Measurements from ENCODE around the gene SLC12A4. TPM values are rescaled to one million over a fixed set of nuclear protein-coding genes. Genes with fewer than 3 reads are reported as not detected.

SLC12A4 gene
- total RNA-seq, 2 experiments from 2014 or later: 27.4 to 29.5 TPM

Other genes with a start within 250 kb of the SLC12A4 start
- 10 to 100 TPM; 13.1 to 14.0 TPM for gene GFOD2, start 249.3 kb downstream of the SLC12A4 start, total RNA-seq
- 10 to 100 TPM; 16.1 to 16.2 TPM for gene RANBP10, start 162.1 kb downstream of the SLC12A4 start, total RNA-seq
- gene TSNAXIP1, start 161.7 kb downstream of the SLC12A4 start, total RNA-seq: under 1 TPM; 0.70 to 0.72 TPM
- 10 to 100 TPM; 45.9 to 47.5 TPM for gene THAP11, start 126.3 kb downstream of the SLC12A4 start, total RNA-seq
- gene NUTF2, start 121.7 kb downstream of the SLC12A4 start, total RNA-seq: 100 to 1,000 TPM; 174 to 181 TPM
- gene CENPT, start 120.9 kb downstream of the SLC12A4 start, total RNA-seq: 10 to 100 TPM; 42.2 to 42.4 TPM
- 100 to 1,000 TPM in 1 of 2 experiments, 10 to 100 TPM in 1; 99.6 to 102 TPM for gene EDC4, start 95.6 kb downstream of the SLC12A4 start, total RNA-seq
- gene NRN1L, start 83.8 kb downstream of the SLC12A4 start, total RNA-seq: not detected
- 10 to 100 TPM in 1 of 2 experiments, 1 to 10 TPM in 1; 9.9 to 10.6 TPM for gene PSKH1, start 75.4 kb downstream of the SLC12A4 start, total RNA-seq
- gene CTRL, start 36.8 kb downstream of the SLC12A4 start, total RNA-seq: 1 to 10 TPM; 6.2 to 6.8 TPM
- gene PSMB10, start 31.8 kb downstream of the SLC12A4 start, total RNA-seq: 100 to 1,000 TPM; 220 to 235 TPM
- 10 to 100 TPM; 11.3 to 11.4 TPM for gene LCAT, start 24.5 kb downstream of the SLC12A4 start, total RNA-seq
- under 1 TPM; 0.29 to 0.42 TPM for gene DPEP3, start 11.9 kb upstream of the SLC12A4 start, total RNA-seq
- 1 to 10 TPM; 1.8 to 2.7 TPM for gene DPEP2, start 30.8 kb upstream of the SLC12A4 start, total RNA-seq
- not detected for gene DPEP2NB, start 47.3 kb upstream of the SLC12A4 start, total RNA-seq
- gene DDX28, start 54.6 kb upstream of the SLC12A4 start, total RNA-seq: 10 to 100 TPM; 32.0 to 32.3 TPM
- 10 to 100 TPM; 34.6 to 39.1 TPM for gene DUS2, start 54.6 kb upstream of the SLC12A4 start, total RNA-seq
- gene NFATC3, start 116.7 kb upstream of the SLC12A4 start, total RNA-seq: 10 to 100 TPM; 76.3 to 79.2 TPM